B cell (primary cell): ENCODE data around the gene PAIP2. TPM values are rescaled to one million over a fixed set of nuclear protein-coding genes. Genes with fewer than 3 reads are reported as not detected.

Source experiments
- ATAC-seq: fragments of 200-7000 bp; cut with Tn5 transposase; one replicate; pipeline ENCODE4 v1.10.0; 2021; ENCODE audit warnings: low read depth, mild to moderate bottlenecking, moderate number of reproducible peaks, moderate library complexity
- CTCF ChIA-PET: fragments of 350-600 bp; sonication (Branson Sonifier 250); formaldehyde crosslinking; loops from one replicate; lab custom pipeline; 2021; ENCODE audit warnings: antibody characterized with exemption, inconsistent platforms; lab: Charles Lee
- POLR2A ChIA-PET: fragments of 350-600 bp; sonication (Branson Sonifier 250); formaldehyde crosslinking; loops from one replicate; lab custom pipeline; 2021; ENCODE audit warnings: antibody characterized with exemption; lab: Charles Lee
- DNase-seq: peaks from one replicate; pipeline ENCODE4 v3.0.0; 2013
- H2AFZ ChIP-seq: 2 replicates; pipeline ENCODE4 v1.6.1; 2012; ENCODE audit warnings: mild to moderate bottlenecking, low read depth, low read length; ENCODE audit not compliant: insufficient read depth, poor library complexity, severe bottlenecking
- H3K27ac ChIP-seq, 2 donors: 1 replicate in 1 of 2; 2 replicates in 1 of 2; pipeline ENCODE4 v1.5.1; 2012 to 2013; ENCODE audit warnings: low read length in 2 of 2, mild to moderate bottlenecking in 2 of 2, moderate library complexity in 1 of 2
- H3K27me3 ChIP-seq, 4 experiments: fragments of 200-600 bp in 1 of 4; sonication (generic) in 1 of 4; replicated peaks in 1 of 4; 1 replicate in 2 of 4; 2 replicates in 2 of 4; pipeline versions ENCODE4 v1.6.1 to v1.7.0; 2013 to 2016; ENCODE audit warnings: low read length in 3 of 4, mild to moderate bottlenecking in 2 of 4, mixed read lengths in 1 of 4, moderate library complexity in 1 of 4; ENCODE audit not compliant: insufficient read depth in 4 of 4, control insufficient read depth in 3 of 4; ENCODE audit errors: control extremely low read depth in 1 of 4
- H3K36me3 ChIP-seq, 2 experiments: replicated peaks in 1 of 2; 1 replicate in 1 of 2; 2 replicates in 1 of 2; pipeline versions ENCODE4 v1.6.1 to v1.7.1; 2013; ENCODE audit warnings: low read length in 1 of 2; ENCODE audit not compliant: insufficient read depth in 2 of 2, control insufficient read depth in 1 of 2; ENCODE audit errors: control extremely low read depth in 1 of 2, extremely low read depth in 1 of 2
- H3K4me1 ChIP-seq, 2 donors: fragments of 200-600 bp in 1 of 2; sonication (generic) in 1 of 2; 1 replicate in 1 of 2; 2 replicates in 1 of 2; pipeline versions ENCODE4 v1.5.1 to v1.6.1; 2013 to 2017; ENCODE audit warnings: low read length in 2 of 2; ENCODE audit not compliant: control insufficient read depth in 2 of 2, insufficient read depth in 2 of 2
- H3K4me2 ChIP-seq: replicated peaks from 2 replicates; pipeline ENCODE3; 2012; ENCODE audit warnings: mild to moderate bottlenecking, low read depth, low read length; ENCODE audit not compliant: poor library complexity, severe bottlenecking
- H3K4me3 ChIP-seq, 5 experiments: fragments of 200-600 bp in 1 of 5; sonication (generic) in 1 of 5; 1 replicate in 3 of 5; 2 replicates in 2 of 5; pipeline versions ENCODE4 v1.5.1 to v1.7.0; 2011 to 2016; ENCODE audit warnings: low read length in 4 of 5, mild to moderate bottlenecking in 4 of 5, low read depth in 2 of 5, control low read depth in 1 of 5, moderate library complexity in 1 of 5; ENCODE audit not compliant: insufficient read depth in 1 of 5; ENCODE audit errors: control extremely low read depth in 1 of 5, extremely low read depth in 1 of 5
- H3K79me2 ChIP-seq: fragments of 200-600 bp; sonication (generic); one replicate; pipeline ENCODE4 v1.6.0; 2016; ENCODE audit warnings: low read length; ENCODE audit not compliant: control insufficient read depth, insufficient read depth
- H3K9ac ChIP-seq: fragments of 200-600 bp; sonication (generic); 2 replicates; pipeline ENCODE4 v1.6.1; 2017; ENCODE audit warnings: mild to moderate bottlenecking, low read length, moderate library complexity
- H3K9me3 ChIP-seq, 3 donors: one replicate each; pipeline versions ENCODE4 v1.6.1 to v1.7.1; 2013; ENCODE audit warnings: low read length in 2 of 3; ENCODE audit not compliant: control insufficient read depth in 2 of 3, insufficient read depth in 1 of 3; ENCODE audit errors: control extremely low read depth in 1 of 3
- H4K20me1 ChIP-seq: 2 replicates; pipeline ENCODE4 v1.6.0; 2012; ENCODE audit warnings: mild to moderate bottlenecking, low read length; ENCODE audit not compliant: insufficient read depth, control insufficient read depth, poor library complexity, severe bottlenecking
- H3K27ac Mint-ChIP-seq: one replicate; pipeline ENCODE4 v1.8.0; 2021; ENCODE audit warnings: mixed read lengths
- H3K27me3 Mint-ChIP-seq: one replicate; pipeline ENCODE4 v1.8.0; 2021; ENCODE audit warnings: mixed read lengths
- H3K4me1 Mint-ChIP-seq: one replicate; pipeline ENCODE4 v1.8.0; 2021; ENCODE audit warnings: mixed read lengths
- H3K4me3 Mint-ChIP-seq: one replicate; pipeline ENCODE4 v1.8.0; 2021; ENCODE audit warnings: mixed read lengths
- H3K9me3 Mint-ChIP-seq: one replicate; pipeline ENCODE4 v1.8.0; 2022; ENCODE audit warnings: mixed read lengths; ENCODE audit not compliant: insufficient read depth
- EZH2 ChIP-seq: IDR thresholded peaks from 2 replicates; pipeline ENCODE4 v1.6.1; 2012; ENCODE audit warnings: borderline replicate concordance, low read depth, mild to moderate bottlenecking, moderate library complexity, low read length; ENCODE audit not compliant: insufficient read depth, poor library complexity, severe bottlenecking
- whole genome bisulfite sequencing: methylation state at CpG from one replicate; pipeline ENCODE4 v1.1.5; 2013; ENCODE audit warnings: missing lambda C conversion rate; ENCODE audit not compliant: insufficient coverage; 5-methylcytosine and 5-hydroxymethylcytosine counted together
- intact Hi-C: fragments of 100-400 bp; cut with micrococcal nuclease; formaldehyde crosslinking; loops from one replicate; pipeline ENCODE4 v1.10.0; 2022
- polyA plus RNA-seq: library from polyadenylated mRNA; depleted of rRNA; stranded (reverse); fragments of >200 nt; gene quantifications from 2 replicates; pipeline ENCODE4 v1.2.3, GENCODE V29; 2012
- total RNA-seq, 2 donors: library from RNA; stranded (reverse); fragments of 120-200 nt in 1 of 2; gene quantifications; 1 replicate in 1 of 2; 2 replicates in 1 of 2; pipeline versions ENCODE4 v1.2.3 to v1.2.4, GENCODE V29; 2013 to 2022
- TF ChIP-seq, protein P1 (sequence below): fragments of 200-600 bp; IDR thresholded peaks from one replicate; pipeline ENCODE4 v1.8.0; 2022; ENCODE audit warnings: antibody characterized with exemption, mild to moderate bottlenecking

PAIP2 gene
- total and polyA plus RNA-seq, 2 donors (not counting 1 experiment from before 2014, with no cell fraction given) = 38.5 to 121 TPM

DNA sequence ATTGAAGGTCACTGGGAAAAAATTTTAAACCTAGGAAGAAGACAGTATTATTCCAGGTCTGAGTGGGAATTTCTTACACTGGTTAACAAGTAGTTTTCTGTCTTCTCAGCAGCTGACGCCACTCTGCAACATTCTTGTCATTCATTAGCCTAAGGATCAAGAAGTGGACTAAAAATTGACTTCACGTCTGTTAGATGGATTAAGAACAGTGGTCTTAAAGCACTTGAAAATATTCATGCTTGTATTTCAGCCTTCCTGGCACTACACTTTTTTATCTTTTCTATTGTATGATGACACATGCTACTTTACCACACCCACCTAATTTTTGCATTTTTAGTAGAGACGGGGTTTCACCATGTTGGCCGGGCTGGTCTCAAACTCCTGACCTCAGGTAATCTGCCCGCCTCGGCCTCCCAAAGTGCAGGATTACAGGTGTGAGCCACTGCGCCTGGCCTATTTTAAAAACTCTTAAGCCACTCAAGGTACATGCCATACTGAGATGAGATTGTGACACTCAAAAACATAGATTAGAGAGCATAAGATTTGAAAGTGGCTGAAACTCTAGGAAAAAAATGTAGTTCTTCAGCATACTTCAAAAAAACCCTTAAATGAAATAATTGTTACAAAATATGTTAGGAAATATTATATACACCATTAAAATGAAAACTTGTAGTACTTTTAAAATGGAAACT is 39.7 kb upstream of the PAIP2 start:
- Mint-ChIP-seq H3K27ac (peak overlapping the region; percentile 53), H3K9me3 (no peaks in the 10 kb centered on the region), H3K4me3 (peak overlapping the region; percentile 54), H3K27me3 (no peaks in the 10 kb centered on the region), H3K4me1 (peaks cover 83% of the 10 kb centered on the region)
- Histone ChIP-seq H3K9me3 (no peaks in the 10 kb centered on the region), H3K4me2 (no peak overlapping the region), H2AFZ (no peak overlapping the region), H3K79me2 (peaks cover 100% of the 10 kb centered on the region), H3K36me3 (no peaks in the 10 kb centered on the region), H3K27ac (peak overlapping the region in 1 of 2 donors; percentile 61), H3K4me3 (no peak overlapping the region), H4K20me1 (peaks cover 98% of the 10 kb centered on the region), H3K9ac (no peak overlapping the region), H3K27me3 (no peaks in the 10 kb centered on the region), H3K4me1 (peaks cover 64 to 81% of the 10 kb centered on the region in 2 donors)
- WGBS = no CpG with 5 or more reads among the region's 7 CpGs
- intact Hi-C loops = no loop called here
- no peak for TF ChIP-seq EZH2
- TF ChIP-seq, protein P1, sequence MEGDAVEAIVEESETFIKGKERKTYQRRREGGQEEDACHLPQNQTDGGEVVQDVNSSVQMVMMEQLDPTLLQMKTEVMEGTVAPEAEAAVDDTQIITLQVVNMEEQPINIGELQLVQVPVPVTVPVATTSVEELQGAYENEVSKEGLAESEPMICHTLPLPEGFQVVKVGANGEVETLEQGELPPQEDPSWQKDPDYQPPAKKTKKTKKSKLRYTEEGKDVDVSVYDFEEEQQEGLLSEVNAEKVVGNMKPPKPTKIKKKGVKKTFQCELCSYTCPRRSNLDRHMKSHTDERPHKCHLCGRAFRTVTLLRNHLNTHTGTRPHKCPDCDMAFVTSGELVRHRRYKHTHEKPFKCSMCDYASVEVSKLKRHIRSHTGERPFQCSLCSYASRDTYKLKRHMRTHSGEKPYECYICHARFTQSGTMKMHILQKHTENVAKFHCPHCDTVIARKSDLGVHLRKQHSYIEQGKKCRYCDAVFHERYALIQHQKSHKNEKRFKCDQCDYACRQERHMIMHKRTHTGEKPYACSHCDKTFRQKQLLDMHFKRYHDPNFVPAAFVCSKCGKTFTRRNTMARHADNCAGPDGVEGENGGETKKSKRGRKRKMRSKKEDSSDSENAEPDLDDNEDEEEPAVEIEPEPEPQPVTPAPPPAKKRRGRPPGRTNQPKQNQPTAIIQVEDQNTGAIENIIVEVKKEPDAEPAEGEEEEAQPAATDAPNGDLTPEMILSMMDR = no peak
- ATAC-seq = no peak
- CTCF ChIA-PET = interaction anchor here (0.7 to 0.8 kb wide), 2 partner anchors 210 to 264 kb away, joined by 3 to 5 read pairs; no protein-coding TSS in a partner anchor
- DNase-seq = no peak
- POLR2A ChIA-PET = no interaction called here
